ENCODE results near the gene DOCK4.

- TF ChIP-seq CTCF (IDR thresholded peaks at IDR 0.05) (no peak), POLR2A (IDR thresholded peaks at IDR 0.05) (no peak)
These were observed 62.6 kb downstream of the DOCK4 start for GRCh38 chr7:112143582-112143981.
